Lower leg skin (tissue), 4 donors: ENCODE measurements around the gene SHH. TPM values are rescaled to one million over a fixed set of nuclear protein-coding genes. Genes with fewer than 3 reads are reported as not detected.
A peak's percentile ranks its signal among the peaks of the same experiment; 100 is the strongest.

ENCODE experiments used
- DNase-seq, 2 donors: peaks; one replicate each; pipeline ENCODE4 v3.0.0-alpha.2; 2019; ENCODE audit warnings: low spot score in 2 of 2
- H3K4me3 ChIP-seq: fragments of 200-600 bp; sonication (generic); 2 replicates; pipeline ENCODE4 v1.5.1; 2017; ENCODE audit warnings: mild to moderate bottlenecking, low read depth; ENCODE audit not compliant: poor library complexity, severe bottlenecking
- CTCF ChIP-seq, 3 donors: fragments of 450-650 bp; IDR thresholded peaks; one replicate each; pipeline ENCODE4 v1.5.1; 2016; ENCODE audit warnings: antibody characterized with exemption in 3 of 3, mild to moderate bottlenecking in 3 of 3, moderate library complexity in 2 of 3
- POLR2A ChIP-seq, 2 donors: fragments of 450-650 bp; IDR thresholded peaks; one replicate each; pipeline ENCODE4 v1.6.1; 2016 to 2017; ENCODE audit warnings: antibody characterized with exemption in 2 of 2, mild to moderate bottlenecking in 1 of 2, moderate library complexity in 1 of 2
- WGBS, 2 donors: methylation state at CpG; one replicate each; pipeline ENCODE4 v1.1.5; 2018; 5-methylcytosine and 5-hydroxymethylcytosine counted together
- intact Hi-C: fragments of 100-400 bp; cut with DNase I; formaldehyde crosslinking; loops from one replicate; pipeline ENCODE4 v1.15.0; 2023; ENCODE audit warnings: low total_unique reads
- total RNA-seq, 4 donors: library from RNA; depleted of rRNA; stranded (reverse); fragments of >200 nt; gene quantifications; one replicate each; pipeline ENCODE4 v1.1.0, GENCODE V29; 2016

Gene SHH
- total RNA-seq, 4 donors from 2014 or later, result not detected

- no peak for TF ChIP-seq CTCF (IDR thresholded peaks at IDR 0.05)
- TF ChIP-seq POLR2A (IDR thresholded peaks at IDR 0.05), result no peak
- intact Hi-C loops, result no loop called here
- 92 to 94% methylated on average over 20 of the region's 20 CpGs for WGBS, 2 donors
Measured at GRCh38 chr7:155781433-155781832, 30.8 kb downstream of the SHH start.

GRCh38 chr7:155780884-155781283 is 31.4 kb downstream of the SHH start:
- intact Hi-C loops, result no loop called here
- 93 to 96% methylated on average over 24 of the region's 24 CpGs for WGBS, 2 donors
- no peak overlapping the region for H3K4me3 ChIP-seq
- TF ChIP-seq CTCF (IDR thresholded peaks at IDR 0.05) (no peak), POLR2A (IDR thresholded peaks at IDR 0.05) (no peak)
- peak in 1 of 2 donors; percentile 72 for DNase-seq

More at GRCh38 chr7:155781433-155781832, 30.8 kb downstream of the SHH start:
- no peak overlapping the region for H3K4me3 ChIP-seq
- DNase-seq, result peak in 1 of 2 donors; percentile 66

- WGBS, 2 donors, result 91 to 92% methylated on average over 6 of the region's 6 CpGs
- intact Hi-C loops, result no loop called here
- TF ChIP-seq POLR2A (IDR thresholded peaks at IDR 0.05) (no peak), CTCF (IDR thresholded peaks at IDR 0.05) (no peak)
- DNase-seq, result no peak
- H3K4me3 ChIP-seq, result no peak overlapping the region
Measured at GRCh38 chr7:155778349-155778748, 33.9 kb downstream of the SHH start.

- intact Hi-C loops, result no loop called here
Measured at GRCh38 chr7:155776606-155777005, 35.7 kb downstream of the SHH start.

GRCh38 chr7:155775691-155776090 is 36.6 kb downstream of the SHH start:
- intact Hi-C loops, result no loop called here
- TF ChIP-seq POLR2A (IDR thresholded peaks at IDR 0.05) (no peak), CTCF (IDR thresholded peaks at IDR 0.05) (no peak)
- DNase-seq, result no peak
- 86 to 87% methylated on average over 7 of the region's 7 CpGs for WGBS, 2 donors
- H3K4me3 ChIP-seq, result no peak overlapping the region

More at GRCh38 chr7:155776606-155777005, 35.7 kb downstream of the SHH start:
- TF ChIP-seq CTCF (IDR thresholded peaks at IDR 0.05) (no peak), POLR2A (IDR thresholded peaks at IDR 0.05) (no peak)
- 88 to 91% methylated on average over 8 of the region's 8 CpGs for WGBS, 2 donors
- H3K4me3 ChIP-seq, result no peak overlapping the region
- DNase-seq, result no peak

GRCh38 chr7:155774947-155775346 is 37.3 kb downstream of the SHH start:
- intact Hi-C loops, result no loop called here
- TF ChIP-seq CTCF (IDR thresholded peaks at IDR 0.05), result no peak
- TF ChIP-seq POLR2A (IDR thresholded peaks at IDR 0.05), result no peak
- no peak overlapping the region for H3K4me3 ChIP-seq
- peak in 1 of 2 donors; percentile 66 for DNase-seq
- 92 to 95% methylated on average over 14 of the region's 14 CpGs for WGBS, 2 donors
